ENCODE results near the gene MXD4.
A peak's percentile ranks its signal among the peaks of the same experiment; 100 is the strongest.
"Not testable (repeated sequence)": the region's sequence is repeated elsewhere in the genome, so short reads cannot be mapped to it uniquely, and the experiment has no call there.

Gene MXD4

GRCh38 chr4:2226261-2226660, 35.6 kb downstream of the MXD4 start:
- DNase-seq (ENCODE audit: low spot score) = no peak
- Histone ChIP-seq H3K4me3 (no peak overlapping the region), H3K27ac (no peak overlapping the region)
- TF ChIP-seq CTCF (IDR thresholded peaks at IDR 0.05) = no peak

DNA sequence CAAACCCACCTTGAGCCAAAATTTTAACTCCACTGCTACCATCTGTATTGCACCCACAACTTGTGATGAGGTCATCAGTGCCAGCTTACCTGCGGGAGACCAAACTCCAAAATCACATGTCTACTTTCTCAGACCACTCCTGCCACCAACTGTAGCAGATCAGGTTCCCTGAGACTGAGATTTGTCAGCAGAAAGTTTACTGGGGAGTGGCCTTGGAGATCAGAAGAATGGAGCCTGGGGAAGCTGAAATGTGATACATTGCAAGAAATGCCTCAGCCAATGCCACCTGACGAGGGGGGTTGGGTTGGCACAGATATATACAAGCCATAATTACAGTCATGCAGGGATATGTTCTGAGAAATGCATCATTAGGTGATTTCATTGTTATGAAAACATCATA, 39.1 kb downstream of the MXD4 start:
- no peak for TF ChIP-seq CTCF (IDR thresholded peaks at IDR 0.05)
- Histone ChIP-seq H3K4me3 (no peak overlapping the region), H3K27ac (no peak overlapping the region)
- no peak for DNase-seq (ENCODE audit: low spot score)

DNA sequence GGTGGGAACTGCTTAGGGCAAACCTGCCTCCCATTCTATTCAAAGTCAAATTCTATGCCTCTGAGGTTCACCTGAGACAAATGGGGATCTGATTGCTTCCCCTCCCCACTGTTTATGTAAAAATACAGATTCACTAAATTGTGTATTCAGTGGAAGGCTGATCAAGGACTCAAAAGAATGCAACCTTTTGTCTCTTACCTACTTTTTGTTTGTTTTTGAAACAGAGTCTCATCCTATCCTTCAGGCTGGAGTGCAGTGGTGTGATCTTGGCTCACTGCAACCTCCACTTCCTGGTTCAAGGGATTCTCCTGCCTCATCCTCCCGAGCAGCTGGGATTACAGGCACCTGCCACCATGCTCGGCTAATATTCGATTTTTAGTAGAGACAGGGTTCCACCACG, 40.5 kb downstream of the MXD4 start:
- H3K27ac ChIP-seq; H3K4me3 ChIP-seq; DNase-seq (ENCODE audit: low spot score): not testable (repeated sequence)

GRCh38 chr4:2220016-2220630, 41.8 kb downstream of the MXD4 start:
- TF ChIP-seq CTCF (IDR thresholded peaks at IDR 0.05) = peak; percentile 59
- H3K27ac ChIP-seq = no peak overlapping the region
- no peak for DNase-seq (ENCODE audit: low spot score)
- no peak overlapping the region for H3K4me3 ChIP-seq

DNA sequence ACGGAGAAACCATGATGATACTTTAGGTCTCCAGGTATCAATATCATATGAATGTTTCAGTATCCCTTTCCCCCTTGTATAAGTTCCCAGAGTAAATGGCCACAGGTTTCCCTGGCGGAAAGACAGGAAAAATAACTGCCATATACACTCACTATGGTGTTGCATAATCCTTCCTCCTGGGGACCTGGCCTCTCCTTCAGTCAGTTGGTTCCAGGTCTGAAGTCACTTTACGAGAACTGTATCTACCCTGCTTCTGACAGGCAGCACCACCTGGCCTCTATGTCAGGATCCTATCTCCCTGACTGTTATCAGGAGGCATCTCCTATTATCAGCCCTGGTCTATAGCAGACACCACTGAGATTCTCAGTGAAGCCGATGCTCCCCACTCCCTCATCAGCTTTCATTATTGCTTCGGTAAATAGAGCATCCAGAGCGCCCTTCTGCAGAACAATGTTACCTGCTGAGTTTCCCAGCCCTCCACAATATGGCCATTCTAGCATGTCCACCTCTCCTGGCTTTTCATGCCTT, 42.6 kb downstream of the MXD4 start:
- Histone ChIP-seq H3K4me3 (no peak overlapping the region), H3K27ac (no peak overlapping the region)
- no peak for TF ChIP-seq CTCF (IDR thresholded peaks at IDR 0.05)
- no peak for DNase-seq (ENCODE audit: low spot score)

DNA sequence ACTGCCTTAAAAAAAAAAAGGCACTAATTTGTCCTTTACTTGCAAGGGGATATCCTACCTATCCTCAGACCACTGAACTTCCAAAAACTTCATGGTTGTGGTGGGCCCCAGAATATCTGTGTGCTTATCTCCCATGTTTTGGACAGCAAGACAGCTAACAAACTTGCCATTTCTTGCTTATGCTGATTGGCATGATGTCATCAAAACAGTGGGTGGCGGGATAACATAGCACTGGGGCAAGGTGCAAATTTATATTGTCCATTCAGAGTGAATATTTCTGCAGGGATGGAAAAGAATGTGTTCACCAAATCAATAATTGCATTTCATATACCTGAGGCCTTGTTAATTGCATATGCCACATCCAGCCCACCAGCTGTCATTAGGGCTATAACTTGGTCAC, 43.5 kb downstream of the MXD4 start:
- Histone ChIP-seq H3K27ac (no peak overlapping the region), H3K4me3 (no peak overlapping the region)
- no peak for TF ChIP-seq CTCF (IDR thresholded peaks at IDR 0.05)
- DNase-seq (ENCODE audit: low spot score) = no peak

- no peak for TF ChIP-seq CTCF (IDR thresholded peaks at IDR 0.05)
- H3K27ac ChIP-seq = no peak overlapping the region
- DNase-seq (ENCODE audit: low spot score) = no peak
- H3K4me3 ChIP-seq = no peak overlapping the region
Observed at GRCh38 chr4:2217726-2218125, 44.2 kb downstream of the MXD4 start.

Data from coronary artery (tissue), 2 donors.